HL-60 (cell line): ENCODE data around the gene ANKS1A.

Experiments
- DNase-seq, 2 experiments: peaks; one replicate each; pipeline ENCODE4 v3.0.0-alpha.2; 2010 to 2020; ENCODE audit warnings: low read depth in 1 of 2, low spot score in 1 of 2
- H3K27ac ChIP-seq: fragments of 250-450 bp; sonication (Bioruptor Pico); replicated peaks from 2 replicates; pipeline ENCODE4 v1.5.1; 2020; ENCODE audit warnings: mild to moderate bottlenecking, moderate library complexity
- H3K27me3 ChIP-seq: fragments of 250-450 bp; sonication (Bioruptor Pico); 2 replicates; pipeline ENCODE4 v1.5.1; 2021; ENCODE audit warnings: mild to moderate bottlenecking, moderate library complexity; ENCODE audit not compliant: insufficient read depth, poor library complexity, severe bottlenecking
- H3K4me3 ChIP-seq: replicated peaks from 2 replicates; pipeline ENCODE4 v1.5.1; 2011; ENCODE audit warnings: mild to moderate bottlenecking, control low read depth, low read length; ENCODE audit not compliant: insufficient read depth
- GABPA ChIP-seq: IDR thresholded peaks from 2 replicates; pipeline ENCODE4 v1.6.1; 2012; ENCODE audit warnings: low read depth
- POLR2AphosphoS5 ChIP-seq: IDR thresholded peaks from 2 replicates; pipeline ENCODE4 v1.6.1; 2012; ENCODE audit warnings: low read depth
- SPI1 ChIP-seq: IDR thresholded peaks from 2 replicates; pipeline ENCODE4 v1.6.1; 2012; ENCODE audit warnings: low read depth, mild to moderate bottlenecking, borderline replicate concordance
- TF ChIP-seq, protein P1 (sequence below): IDR thresholded peaks from 2 replicates; pipeline ENCODE4 v1.6.1; 2012; ENCODE audit warnings: low read depth; ENCODE audit not compliant: insufficient replicate concordance
- TF ChIP-seq, protein P2 (sequence below): IDR thresholded peaks from one replicate; pipeline ENCODE4 v1.5.1; 2011; ENCODE audit warnings: low read length, control low read depth, inconsistent platforms; ENCODE audit not compliant: insufficient read depth

The ANKS1A gene

DNA sequence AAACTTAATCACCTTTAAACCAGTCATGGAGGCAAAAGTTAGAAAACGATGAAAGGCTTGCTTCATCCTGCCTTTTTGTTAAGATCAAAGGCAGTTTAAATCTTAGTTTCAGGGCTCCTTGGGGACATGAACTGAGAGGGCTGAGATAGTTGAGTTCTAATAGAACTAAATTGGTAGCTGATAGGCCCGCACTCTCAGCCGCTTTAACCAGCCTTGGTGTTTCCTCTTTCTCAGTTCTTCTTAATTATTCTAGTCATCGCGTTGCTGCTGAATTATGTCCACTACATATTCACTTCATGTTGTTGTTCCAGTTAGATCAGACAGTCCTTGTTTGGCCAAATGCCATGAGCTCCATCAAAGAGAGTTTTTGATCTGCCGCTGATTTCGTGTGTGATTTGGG, 72.5 kb downstream of the ANKS1A start:
- no peak overlapping the region for H3K27ac ChIP-seq
- TF ChIP-seq, protein P1, sequence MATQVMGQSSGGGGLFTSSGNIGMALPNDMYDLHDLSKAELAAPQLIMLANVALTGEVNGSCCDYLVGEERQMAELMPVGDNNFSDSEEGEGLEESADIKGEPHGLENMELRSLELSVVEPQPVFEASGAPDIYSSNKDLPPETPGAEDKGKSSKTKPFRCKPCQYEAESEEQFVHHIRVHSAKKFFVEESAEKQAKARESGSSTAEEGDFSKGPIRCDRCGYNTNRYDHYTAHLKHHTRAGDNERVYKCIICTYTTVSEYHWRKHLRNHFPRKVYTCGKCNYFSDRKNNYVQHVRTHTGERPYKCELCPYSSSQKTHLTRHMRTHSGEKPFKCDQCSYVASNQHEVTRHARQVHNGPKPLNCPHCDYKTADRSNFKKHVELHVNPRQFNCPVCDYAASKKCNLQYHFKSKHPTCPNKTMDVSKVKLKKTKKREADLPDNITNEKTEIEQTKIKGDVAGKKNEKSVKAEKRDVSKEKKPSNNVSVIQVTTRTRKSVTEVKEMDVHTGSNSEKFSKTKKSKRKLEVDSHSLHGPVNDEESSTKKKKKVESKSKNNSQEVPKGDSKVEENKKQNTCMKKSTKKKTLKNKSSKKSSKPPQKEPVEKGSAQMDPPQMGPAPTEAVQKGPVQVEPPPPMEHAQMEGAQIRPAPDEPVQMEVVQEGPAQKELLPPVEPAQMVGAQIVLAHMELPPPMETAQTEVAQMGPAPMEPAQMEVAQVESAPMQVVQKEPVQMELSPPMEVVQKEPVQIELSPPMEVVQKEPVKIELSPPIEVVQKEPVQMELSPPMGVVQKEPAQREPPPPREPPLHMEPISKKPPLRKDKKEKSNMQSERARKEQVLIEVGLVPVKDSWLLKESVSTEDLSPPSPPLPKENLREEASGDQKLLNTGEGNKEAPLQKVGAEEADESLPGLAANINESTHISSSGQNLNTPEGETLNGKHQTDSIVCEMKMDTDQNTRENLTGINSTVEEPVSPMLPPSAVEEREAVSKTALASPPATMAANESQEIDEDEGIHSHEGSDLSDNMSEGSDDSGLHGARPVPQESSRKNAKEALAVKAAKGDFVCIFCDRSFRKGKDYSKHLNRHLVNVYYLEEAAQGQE: no peak
- TF ChIP-seq GABPA (no peak), SPI1 (no peak), POLR2AphosphoS5 (no peak)
- TF ChIP-seq, protein P2, sequence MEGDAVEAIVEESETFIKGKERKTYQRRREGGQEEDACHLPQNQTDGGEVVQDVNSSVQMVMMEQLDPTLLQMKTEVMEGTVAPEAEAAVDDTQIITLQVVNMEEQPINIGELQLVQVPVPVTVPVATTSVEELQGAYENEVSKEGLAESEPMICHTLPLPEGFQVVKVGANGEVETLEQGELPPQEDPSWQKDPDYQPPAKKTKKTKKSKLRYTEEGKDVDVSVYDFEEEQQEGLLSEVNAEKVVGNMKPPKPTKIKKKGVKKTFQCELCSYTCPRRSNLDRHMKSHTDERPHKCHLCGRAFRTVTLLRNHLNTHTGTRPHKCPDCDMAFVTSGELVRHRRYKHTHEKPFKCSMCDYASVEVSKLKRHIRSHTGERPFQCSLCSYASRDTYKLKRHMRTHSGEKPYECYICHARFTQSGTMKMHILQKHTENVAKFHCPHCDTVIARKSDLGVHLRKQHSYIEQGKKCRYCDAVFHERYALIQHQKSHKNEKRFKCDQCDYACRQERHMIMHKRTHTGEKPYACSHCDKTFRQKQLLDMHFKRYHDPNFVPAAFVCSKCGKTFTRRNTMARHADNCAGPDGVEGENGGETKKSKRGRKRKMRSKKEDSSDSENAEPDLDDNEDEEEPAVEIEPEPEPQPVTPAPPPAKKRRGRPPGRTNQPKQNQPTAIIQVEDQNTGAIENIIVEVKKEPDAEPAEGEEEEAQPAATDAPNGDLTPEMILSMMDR: no peak
- DNase-seq: no peak
- H3K4me3 ChIP-seq: no peak overlapping the region
- H3K27me3 ChIP-seq: no peaks in the 10 kb centered on the region

DNA sequence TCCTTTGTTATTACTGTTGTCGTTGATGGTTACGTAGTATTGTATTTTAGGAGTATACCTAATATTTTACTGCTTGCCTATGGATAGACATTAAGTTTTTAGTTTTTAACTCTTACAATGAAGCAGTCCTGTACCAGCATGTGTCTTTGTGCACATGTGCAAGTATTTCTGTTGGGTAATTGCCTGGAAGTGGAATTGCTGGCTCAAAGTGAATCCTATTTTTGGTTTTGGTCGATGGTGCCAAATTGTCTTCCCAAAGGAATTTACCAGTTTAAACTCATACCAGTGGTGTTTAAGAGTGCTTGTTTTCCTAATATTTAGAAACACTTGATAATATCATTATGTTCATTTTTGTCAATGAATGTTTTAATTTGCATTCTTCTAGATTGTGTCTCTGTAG, 75.5 kb downstream of the ANKS1A start:
- Histone ChIP-seq H3K27ac (no peak overlapping the region), H3K27me3 (no peaks in the 10 kb centered on the region), H3K4me3 (no peak overlapping the region)
- DNase-seq: no peak
- TF ChIP-seq, protein P2: no peak
- TF ChIP-seq, protein P1: no peak
- no peak for TF ChIP-seq SPI1
- TF ChIP-seq GABPA: no peak

DNA sequence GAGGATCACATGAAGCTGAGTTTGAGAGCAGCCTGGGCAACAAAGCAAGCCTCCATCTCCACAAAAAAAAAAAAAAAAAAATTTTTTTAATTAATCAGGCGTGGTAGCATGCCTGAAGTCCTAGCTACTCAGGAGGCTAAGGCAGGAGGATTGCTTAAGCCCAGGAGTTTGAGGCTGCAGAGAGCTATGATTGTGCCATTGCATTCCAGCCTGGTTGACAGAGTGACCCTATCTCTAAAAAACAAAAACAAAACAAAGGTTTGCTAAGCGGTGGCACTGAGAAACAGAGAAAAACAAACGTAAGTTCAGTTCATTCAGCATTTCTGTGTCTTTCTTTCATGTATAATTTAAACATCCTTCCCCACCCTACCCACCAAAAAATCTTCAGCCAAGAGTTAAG, 78.4 kb downstream of the ANKS1A start:
- Histone ChIP-seq H3K4me3 (no peak overlapping the region), H3K27ac (no peak overlapping the region), H3K27me3 (no peaks in the 10 kb centered on the region)
- DNase-seq: no peak
- TF ChIP-seq SPI1 (no peak), GABPA (no peak), POLR2AphosphoS5 (no peak)
- TF ChIP-seq, protein P2: no peak
- TF ChIP-seq, protein P1: no peak
